ENCODE data around the gene DNAH11.

DNA sequence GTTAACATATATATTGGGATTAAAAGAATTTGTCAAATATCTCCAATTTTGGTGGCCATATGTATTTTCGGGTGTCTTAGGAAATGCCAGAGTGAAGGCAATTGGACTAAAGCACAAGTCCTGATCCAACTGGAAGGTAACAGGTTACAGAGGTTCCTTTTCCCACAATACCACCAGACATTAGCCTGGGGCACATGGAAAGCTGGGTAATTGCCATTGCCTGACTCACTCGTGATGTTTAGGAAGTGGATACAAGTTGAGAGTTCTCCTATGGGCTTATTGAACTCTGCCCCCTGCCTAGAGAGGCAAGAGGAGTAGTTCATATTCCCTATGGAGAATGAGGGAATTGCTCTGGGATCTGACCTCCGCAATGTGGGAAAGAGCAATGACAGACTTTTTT, 5.7 kb downstream of the DNAH11 start:
- no peak for TF ChIP-seq RBM39 (optimal IDR thresholded peaks at IDR 0.05; ENCODE audit: low read depth, low read length)
- no peak for TF ChIP-seq SIN3A (IDR thresholded peaks at IDR 0.05; ENCODE audit: borderline replicate concordance in 2 of 2, control insufficient read depth in 1 of 2, low read depth in 2 of 2, low read length in 2 of 2)
- TF ChIP-seq PHF20 (IDR thresholded peaks at IDR 0.05; ENCODE audit: partially characterized antibody), result no peak
- TF ChIP-seq TAF15 (IDR thresholded peaks at IDR 0.05; ENCODE audit: low read depth, low read length), result no peak
- no peak for TF ChIP-seq POLR2AphosphoS5 (IDR thresholded peaks at IDR 0.05; ENCODE audit: control insufficient read depth, insufficient read depth, low read depth, low read length)
- TF ChIP-seq CTCF (IDR thresholded peaks at IDR 0.05 in 2 of 3, conservative IDR thresholded peaks at IDR 0.05 in 1 of 3; ENCODE audit: insufficient read depth in 2 of 3, low read depth in 1 of 3, low read length in 3 of 3), result no peak
- no peak for TF ChIP-seq NRF1 (conservative IDR thresholded peaks at IDR 0.05 in 1 of 2, IDR thresholded peaks at IDR 0.05 in 1 of 2)
- TF ChIP-seq FOXP1 (CRISPR knock-in tag; IDR thresholded peaks at IDR 0.05), result no peak
- TF ChIP-seq U2AF2 (optimal IDR thresholded peaks at IDR 0.05; ENCODE audit: low read depth, low read length), result no peak
- no peak for TF ChIP-seq EZH2 (IDR thresholded peaks at IDR 0.05; ENCODE audit: borderline replicate concordance, low read depth, low read length)

Data from K562 (cell line).